Stomach (tissue), 9 donors: ENCODE data around the gene U2AF1L4. TPM values are rescaled to one million over a fixed set of nuclear protein-coding genes. Genes with fewer than 3 reads are reported as not detected.

Experiments
- DNase-seq, 2 donors: peaks; one replicate each; pipeline versions ENCODE4 v3.0.0 to v3.0.0-alpha.2; 2013 to 2019
- H3K27ac ChIP-seq, 5 donors: fragments of 200-600 bp in 4 of 5; sonication (generic) in 4 of 5; one replicate each; pipeline ENCODE4 v1.5.1; 2013 to 2019; ENCODE audit warnings: mild to moderate bottlenecking in 1 of 5, moderate library complexity in 1 of 5
- H3K27me3 ChIP-seq, 3 donors: fragments of 200-600 bp; sonication (generic); one replicate each; pipeline ENCODE4 v1.5.1; 2017 to 2019; ENCODE audit warnings: mixed run types in 1 of 3
- H3K36me3 ChIP-seq, 4 donors: fragments of 200-600 bp; sonication (generic); 1 replicate in 3 of 4; 2 replicates in 1 of 4; pipeline ENCODE4 v1.5.1; 2016 to 2019
- H3K4me1 ChIP-seq, 4 donors: fragments of 200-600 bp; sonication (generic); one replicate each; pipeline ENCODE4 v1.5.1; 2016 to 2019
- H3K4me3 ChIP-seq, 4 donors: fragments of 200-600 bp; sonication (generic) in 3 of 4; one replicate each; pipeline ENCODE4 v1.5.1; 2016 to 2019; ENCODE audit warnings: mild to moderate bottlenecking in 1 of 4
- H3K9me3 ChIP-seq, 4 donors: fragments of 200-600 bp; sonication (generic); one replicate each; pipeline ENCODE4 v1.5.1; 2016 to 2019
- CTCF ChIP-seq, 7 experiments: fragments of 450-650 bp in 4 of 7; fragments of 200-600 bp in 3 of 7; sonication (generic) in 3 of 7; IDR thresholded peaks; one replicate each; pipeline ENCODE4 v1.5.1; 2016 to 2019; ENCODE audit warnings: antibody characterized with exemption in 7 of 7, control low read depth in 2 of 7, mild to moderate bottlenecking in 1 of 7
- EP300 ChIP-seq: sonication (generic); formaldehyde crosslinking; IDR thresholded peaks from one replicate; pipeline ENCODE4 v1.6.1; 2017; ENCODE audit warnings: antibody characterized with exemption
- POLR2A ChIP-seq, 4 donors: fragments of 450-650 bp; IDR thresholded peaks; one replicate each; pipeline ENCODE4 v1.6.1; 2016; ENCODE audit warnings: antibody characterized with exemption in 4 of 4, control low read depth in 2 of 4, mild to moderate bottlenecking in 1 of 4, moderate library complexity in 1 of 4
- POLR2AphosphoS5 ChIP-seq, 3 donors: sonication (generic); formaldehyde crosslinking; IDR thresholded peaks; one replicate each; pipeline ENCODE4 v1.6.1; 2016; ENCODE audit warnings: antibody characterized with exemption in 3 of 3
- WGBS, 5 donors: extraction: QIAGEN DNeasy Blood & Tissue Kit in 3 of 5; methylation state at CpG; one replicate each; pipeline versions ENCODE4 v1.1.5 to v1.1.7; 2013 to 2018; 5-methylcytosine and 5-hydroxymethylcytosine counted together
- intact Hi-C: fragments of 100-400 bp; cut with DNase I; formaldehyde crosslinking; loops from one replicate; pipeline ENCODE4 v1.15.1; 2023; ENCODE audit warnings: low total_unique reads
- polyA plus RNA-seq, 3 donors: library from polyadenylated mRNA; stranded (reverse); fragments of 200-250 nt; gene quantifications; one replicate each; pipeline ENCODE4 v1.2.3, GENCODE V29; 2013
- total RNA-seq, 5 donors: library from RNA; depleted of rRNA; stranded (reverse); fragments of >200 nt; gene quantifications; one replicate each; pipeline versions ENCODE4 v1.1.0 to v1.2.3, GENCODE V29; 2014 to 2016
- donor health status: healthy with polysubstance abuse.
- donor health status: Bipolar disorder and iron deficiency.
- donor health status: healthy.

U2AF1L4 gene
- total and polyA plus RNA-seq, 8 donors = 11.4 to 98.0 (median 48.9) TPM

DNA sequence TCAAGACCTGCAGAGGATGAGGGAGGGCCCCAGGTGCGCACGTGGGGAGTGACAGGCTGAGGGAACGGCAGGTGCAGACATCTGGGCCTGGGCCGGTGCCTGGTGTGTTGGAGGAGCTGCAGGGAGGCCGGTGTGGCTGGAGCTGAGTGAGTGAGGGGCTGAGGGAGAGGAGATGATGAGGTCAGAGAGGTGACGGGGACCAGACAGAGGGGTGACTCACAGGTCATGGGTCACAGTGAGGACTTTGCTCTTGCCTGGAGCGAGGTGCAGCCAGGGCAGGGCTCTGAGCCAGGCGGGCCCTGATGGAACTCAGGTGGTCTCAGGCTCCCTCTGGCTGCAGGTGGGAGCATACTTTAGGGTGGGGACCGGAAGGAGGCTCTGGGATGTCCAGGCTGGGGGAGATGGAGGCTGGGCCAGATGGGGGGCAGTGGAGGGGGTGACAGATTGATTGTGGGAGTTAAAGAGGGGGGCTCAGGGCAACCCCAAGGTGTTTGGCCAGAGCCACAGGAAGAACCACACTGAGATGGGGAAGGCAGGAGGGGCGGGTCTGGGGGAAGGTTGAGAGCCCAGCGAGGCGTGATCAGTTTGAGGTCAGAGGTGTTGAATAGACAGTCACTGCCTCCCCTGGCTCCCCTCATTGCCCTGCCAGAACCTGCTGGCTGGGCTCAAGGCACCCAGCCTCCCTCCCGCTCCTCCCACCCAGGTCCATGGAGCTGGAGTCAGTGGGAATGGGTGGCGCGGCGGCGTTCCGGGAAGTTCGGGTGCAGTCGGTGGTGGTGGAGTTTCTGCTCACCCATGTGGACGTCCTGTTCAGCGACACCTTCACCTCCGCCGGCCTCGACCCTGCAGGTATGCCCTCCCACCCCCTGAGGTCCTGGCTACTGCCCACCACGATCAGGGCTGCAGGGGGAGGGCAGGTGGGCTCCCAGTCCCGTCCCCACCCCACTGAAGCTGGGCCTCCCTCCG is 38.5 kb upstream of the U2AF1L4 start:
- Histone ChIP-seq H3K36me3 (peaks cover 5 to 83% (median 69%) of the 10 kb centered on the region in 4 donors), H3K4me1 (no peaks in the 10 kb centered on the region), H3K9me3 (no peaks in the 10 kb centered on the region), H3K27me3 (no peaks in the 10 kb centered on the region), H3K27ac (no peak overlapping the region), H3K4me3 (no peak overlapping the region)
- no peak for TF ChIP-seq POLR2AphosphoS5 (IDR thresholded peaks at IDR 0.05)
- TF ChIP-seq EP300 = no peak
- TF ChIP-seq POLR2A (IDR thresholded peaks at IDR 0.05) = no peak
- no peak for TF ChIP-seq CTCF (IDR thresholded peaks at IDR 0.05)
- 79 to 86% (median 84%) methylated on average over 23 to 28 of the region's 28 CpGs for WGBS, 5 donors
- DNase-seq = no peak
- intact Hi-C loops = no loop called here

DNA sequence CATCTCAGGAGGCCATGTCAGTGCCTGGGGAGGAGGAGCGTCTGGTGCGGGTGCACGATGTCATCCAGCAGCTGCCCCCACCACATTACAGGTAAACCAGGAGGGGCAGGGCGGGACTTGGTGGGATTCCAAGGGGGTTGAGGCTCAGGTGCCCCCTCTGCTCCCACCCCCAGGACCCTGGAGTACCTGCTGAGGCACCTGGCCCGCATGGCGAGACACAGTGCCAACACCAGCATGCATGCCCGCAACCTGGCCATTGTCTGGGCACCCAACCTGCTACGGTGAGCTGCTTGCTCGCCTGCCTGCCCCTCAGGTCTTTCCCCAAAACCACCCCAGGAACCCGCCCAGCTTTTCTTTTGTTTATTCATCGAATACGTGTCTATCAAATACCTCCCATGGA is 37.4 kb upstream of the U2AF1L4 start:
- TF ChIP-seq POLR2AphosphoS5 (IDR thresholded peaks at IDR 0.05) (no peak), POLR2A (IDR thresholded peaks at IDR 0.05) (no peak), CTCF (IDR thresholded peaks at IDR 0.05) (no peak), EP300 (no peak)
- Histone ChIP-seq H3K4me3 (no peak overlapping the region), H3K4me1 (no peaks in the 10 kb centered on the region), H3K27ac (no peak overlapping the region), H3K27me3 (no peaks in the 10 kb centered on the region), H3K36me3 (peaks cover 5 to 91% (median 75%) of the 10 kb centered on the region in 4 donors), H3K9me3 (no peaks in the 10 kb centered on the region)
- intact Hi-C loops = no loop called here
- WGBS, 5 donors = 94 to 95% (median 95%) methylated on average over 9 to 12 of the region's 12 CpGs
- no peak for DNase-seq

GRCh38 chr19:35781650-35782049 is 36.4 kb upstream of the U2AF1L4 start:
- WGBS, 5 donors = 75 to 88% (median 82%) methylated on average over 9 of the region's 9 CpGs
- DNase-seq = no peak
- no peaks in the 10 kb centered on the region for H3K27me3 ChIP-seq
- peaks cover 5 to 81% (median 66%) of the 10 kb centered on the region in 4 donors for H3K36me3 ChIP-seq
- TF ChIP-seq POLR2A (IDR thresholded peaks at IDR 0.05) (no peak), POLR2AphosphoS5 (IDR thresholded peaks at IDR 0.05) (no peak)
- H3K4me1 ChIP-seq = peaks cover 0 to 7% (median 2%) of the 10 kb centered on the region in 4 donors
- intact Hi-C loops = no loop called here
- no peaks in the 10 kb centered on the region for H3K9me3 ChIP-seq
- H3K27ac ChIP-seq = no peak overlapping the region
- H3K4me3 ChIP-seq = no peak overlapping the region

DNA sequence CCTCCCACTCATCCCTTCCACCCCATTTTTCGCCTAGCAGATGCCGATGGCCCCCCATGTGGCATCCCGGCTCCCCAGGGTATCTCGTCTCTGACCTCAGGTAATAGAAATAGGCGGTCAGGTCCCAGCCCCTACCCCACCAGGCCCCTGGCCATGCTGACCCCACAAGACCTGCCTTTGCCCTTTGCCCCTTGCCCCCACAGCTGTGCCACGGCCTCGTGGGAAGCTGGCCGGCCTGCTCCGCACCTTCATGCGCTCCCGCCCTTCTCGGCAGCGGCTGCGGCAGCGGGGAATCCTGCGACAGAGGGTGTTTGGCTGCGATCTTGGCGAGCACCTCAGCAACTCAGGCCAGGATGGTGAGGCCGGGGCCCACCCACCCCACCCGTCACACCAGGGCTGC is 35.5 kb upstream of the U2AF1L4 start:
- Histone ChIP-seq H3K9me3 (no peaks in the 10 kb centered on the region), H3K4me1 (peaks cover 7 to 16% (median 11%) of the 10 kb centered on the region in 4 donors), H3K27me3 (no peaks in the 10 kb centered on the region), H3K4me3 (no peak overlapping the region), H3K27ac (no peak overlapping the region), H3K36me3 (peaks cover 5 to 72% (median 62%) of the 10 kb centered on the region in 4 donors)
- 90 to 98% (median 94%) methylated on average over 18 to 20 of the region's 20 CpGs for WGBS, 5 donors
- intact Hi-C loops = no loop called here
- DNase-seq = no peak
- TF ChIP-seq POLR2A (IDR thresholded peaks at IDR 0.05) (no peak), CTCF (IDR thresholded peaks at IDR 0.05) (no peak)

DNA sequence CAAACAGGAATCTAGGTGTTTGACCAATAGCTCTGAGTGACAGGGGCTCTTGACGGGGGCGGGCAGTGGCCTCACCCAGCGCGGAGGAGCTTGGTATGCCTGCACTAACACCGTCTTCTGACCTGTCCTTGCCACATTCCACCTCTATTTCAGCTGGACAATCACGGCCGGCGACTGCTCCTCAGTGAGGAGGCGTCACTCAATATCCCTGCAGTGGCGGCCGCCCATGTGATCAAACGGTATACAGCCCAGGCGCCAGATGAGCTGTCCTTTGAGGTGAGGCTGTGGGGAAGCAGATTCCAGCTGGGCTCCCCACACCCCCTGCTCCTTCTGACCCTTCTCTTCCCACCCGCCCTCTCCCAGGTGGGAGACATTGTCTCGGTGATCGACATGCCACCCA is 34.8 kb upstream of the U2AF1L4 start:
- Histone ChIP-seq H3K4me1 (peaks cover 7 to 17% (median 15%) of the 10 kb centered on the region in 4 donors), H3K4me3 (no peak overlapping the region), H3K27ac (no peak overlapping the region), H3K9me3 (no peaks in the 10 kb centered on the region), H3K36me3 (peaks cover 5 to 67% (median 55%) of the 10 kb centered on the region in 4 donors), H3K27me3 (no peaks in the 10 kb centered on the region)
- intact Hi-C loops = no loop called here
- DNase-seq = no peak
- 88 to 95% (median 93%) methylated on average over 13 to 16 of the region's 16 CpGs for WGBS, 5 donors
- TF ChIP-seq EP300 (no peak), POLR2AphosphoS5 (IDR thresholded peaks at IDR 0.05) (no peak), CTCF (IDR thresholded peaks at IDR 0.05) (no peak), POLR2A (IDR thresholded peaks at IDR 0.05) (no peak)
